ENCODE data around the gene PIGA.

- TF ChIP-seq CTCF (IDR thresholded peaks at IDR 0.05; ENCODE audit: insufficient read depth, low read depth, low read length), result no peak
- TF ChIP-seq EZH2 (IDR thresholded peaks at IDR 0.05; ENCODE audit: insufficient read depth, low read length), result no peak
These were observed 33.4 kb downstream of the PIGA start for GRCh38 chrX:15301924-15302323.
